ENCODE data around the gene LCE1B.

DNA sequence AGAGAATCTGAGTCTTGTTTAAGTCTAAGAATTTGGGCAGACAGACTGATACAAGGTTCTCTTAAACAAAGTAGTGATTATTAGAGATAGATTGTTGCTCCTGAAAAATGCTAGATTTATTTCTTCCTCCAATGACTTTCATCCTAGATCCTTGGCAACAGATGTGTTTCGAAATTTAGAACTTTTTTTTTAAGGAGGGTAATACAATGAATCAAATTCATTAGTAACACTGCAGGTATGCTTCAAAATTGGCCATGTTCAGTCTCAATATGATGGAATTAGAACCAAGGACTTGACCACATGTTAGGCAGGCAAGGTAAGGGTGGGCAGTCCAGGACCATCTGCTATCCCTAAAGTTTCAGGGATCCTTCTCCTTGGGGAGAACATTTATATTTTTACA lies 41.4 kb upstream of the LCE1B start:
- TF ChIP-seq, protein P1, sequence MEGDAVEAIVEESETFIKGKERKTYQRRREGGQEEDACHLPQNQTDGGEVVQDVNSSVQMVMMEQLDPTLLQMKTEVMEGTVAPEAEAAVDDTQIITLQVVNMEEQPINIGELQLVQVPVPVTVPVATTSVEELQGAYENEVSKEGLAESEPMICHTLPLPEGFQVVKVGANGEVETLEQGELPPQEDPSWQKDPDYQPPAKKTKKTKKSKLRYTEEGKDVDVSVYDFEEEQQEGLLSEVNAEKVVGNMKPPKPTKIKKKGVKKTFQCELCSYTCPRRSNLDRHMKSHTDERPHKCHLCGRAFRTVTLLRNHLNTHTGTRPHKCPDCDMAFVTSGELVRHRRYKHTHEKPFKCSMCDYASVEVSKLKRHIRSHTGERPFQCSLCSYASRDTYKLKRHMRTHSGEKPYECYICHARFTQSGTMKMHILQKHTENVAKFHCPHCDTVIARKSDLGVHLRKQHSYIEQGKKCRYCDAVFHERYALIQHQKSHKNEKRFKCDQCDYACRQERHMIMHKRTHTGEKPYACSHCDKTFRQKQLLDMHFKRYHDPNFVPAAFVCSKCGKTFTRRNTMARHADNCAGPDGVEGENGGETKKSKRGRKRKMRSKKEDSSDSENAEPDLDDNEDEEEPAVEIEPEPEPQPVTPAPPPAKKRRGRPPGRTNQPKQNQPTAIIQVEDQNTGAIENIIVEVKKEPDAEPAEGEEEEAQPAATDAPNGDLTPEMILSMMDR (IDR thresholded peaks at IDR 0.05; ENCODE audit: low read depth, low read length): no peak
- TF ChIP-seq MYC (IDR thresholded peaks at IDR 0.05; ENCODE audit: low read depth, low read length): no peak

Data from NB4 (cell line).